Astrocyte of the cerebellum (primary cell): ENCODE data around the gene CFAP20DC.
"Not testable (repeated sequence)": the region's sequence is repeated elsewhere in the genome, so short reads cannot be mapped to it uniquely, and the experiment has no call there.

Experiments
- DNase-seq: peaks from one replicate; pipeline ENCODE4 v3.0.0-alpha.2; 2011; ENCODE audit warnings: low read depth
- H3K4me3 ChIP-seq: 2 replicates; pipeline ENCODE4 v1.5.1; 2011; ENCODE audit warnings: mild to moderate bottlenecking, low read depth, low read length, moderate library complexity
- CTCF ChIP-seq: IDR thresholded peaks from 2 replicates; pipeline ENCODE4 v1.5.1; 2012; ENCODE audit warnings: low read length, low read depth, moderate library complexity, mild to moderate bottlenecking; ENCODE audit errors: missing control alignments
- in situ Hi-C: cut with HindIII; loops from 2 replicates; pipeline ENCODE4 v1.10.0; 2017; ENCODE audit warnings: low sequenced_read_pairs

The CFAP20DC gene

GRCh38 chr3:58704745-58705144, 345.1 kb downstream of the CFAP20DC start:
- no peak overlapping the region for H3K4me3 ChIP-seq
- in situ Hi-C loops: no loop called here
- no peak for DNase-seq
- TF ChIP-seq CTCF: no peak

GRCh38 chr3:58704304-58704703, 345.5 kb downstream of the CFAP20DC start:
- in situ Hi-C loops: not testable (repeated sequence)

GRCh38 chr3:58698246-58698645, 351.6 kb downstream of the CFAP20DC start:
- DNase-seq: no peak
- no peak for TF ChIP-seq CTCF
- in situ Hi-C loops: no loop called here
- H3K4me3 ChIP-seq: no peak overlapping the region

More at GRCh38 chr3:58704304-58704703, 345.5 kb downstream of the CFAP20DC start:
- not testable (repeated sequence) for H3K4me3 ChIP-seq, DNase-seq

GRCh38 chr3:58697561-58697960, 352.3 kb downstream of the CFAP20DC start:
- TF ChIP-seq CTCF: no peak
- no peak for DNase-seq
- in situ Hi-C loops: no loop called here
- no peak overlapping the region for H3K4me3 ChIP-seq

GRCh38 chr3:58696813-58697212, 353.0 kb downstream of the CFAP20DC start:
- in situ Hi-C loops, DNase-seq, H3K4me3 ChIP-seq: not testable (repeated sequence)

GRCh38 chr3:58696093-58696492, 353.7 kb downstream of the CFAP20DC start:
- in situ Hi-C loops: no loop called here
- DNase-seq: no peak
- no peak for TF ChIP-seq CTCF
- no peak overlapping the region for H3K4me3 ChIP-seq

- DNase-seq, in situ Hi-C loops, H3K4me3 ChIP-seq: not testable (repeated sequence)
Observed at GRCh38 chr3:58695284-58695683, 354.5 kb downstream of the CFAP20DC start.

- TF ChIP-seq CTCF: no peak
- DNase-seq: no peak
- no peak overlapping the region for H3K4me3 ChIP-seq
- in situ Hi-C loops: no loop called here
Observed at GRCh38 chr3:58693940-58694850, 355.6 kb downstream of the CFAP20DC start.
